NCI-H146 treated with DMSO at 0.1 percent for 48 hours (cell line): Measurements from ENCODE around the gene PPP1R13B.
"Not testable (repeated sequence)": the region's sequence is repeated elsewhere in the genome, so short reads cannot be mapped to it uniquely, and the experiment has no call there.

Experiments
- DNase-seq: peaks from one replicate; lab custom pipeline; 2025; ENCODE audit not compliant: unreplicated experiment; lab: John Stamatoyannopoulos, UW

The PPP1R13B gene

DNA sequence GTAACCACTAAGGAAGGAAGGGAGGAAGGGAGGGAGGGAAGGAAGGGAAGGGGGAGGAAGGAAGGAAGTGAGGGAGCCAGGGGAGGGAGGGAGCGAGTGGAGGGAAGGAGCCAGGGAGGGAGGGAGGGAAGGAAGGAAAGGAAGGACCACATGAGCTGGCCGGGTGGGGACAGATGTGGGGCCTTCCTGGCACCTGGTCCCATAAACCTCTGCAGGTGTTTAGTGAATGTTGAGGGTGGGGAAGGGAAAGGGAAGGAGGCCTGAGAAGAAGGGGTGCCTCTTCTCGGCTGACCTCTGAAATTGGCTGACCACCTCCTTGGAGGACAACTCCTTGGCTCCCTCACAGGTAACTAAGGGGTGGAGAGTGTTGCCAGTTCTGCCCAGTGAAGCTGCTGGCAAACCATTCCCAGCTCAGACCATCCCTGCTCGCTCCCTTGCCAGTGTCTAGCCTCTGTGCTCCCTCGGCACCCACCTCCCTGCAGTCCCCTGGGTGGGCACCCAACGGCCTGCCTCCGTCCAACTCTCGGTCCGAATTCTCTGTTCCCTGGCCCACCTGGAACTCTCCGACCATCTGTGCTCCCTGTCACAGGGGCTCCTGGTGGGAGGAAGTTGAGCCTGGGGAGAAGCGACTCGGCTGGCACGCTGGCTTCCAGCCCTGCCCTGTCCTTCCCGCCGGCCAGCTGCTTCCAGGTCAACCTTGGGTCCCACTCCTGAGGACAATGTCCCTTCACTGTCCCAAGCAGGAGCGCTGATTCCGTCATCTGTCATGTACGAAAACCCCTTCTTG lies 12.2 kb upstream of the PPP1R13B start:
- no peak for DNase-seq

DNA sequence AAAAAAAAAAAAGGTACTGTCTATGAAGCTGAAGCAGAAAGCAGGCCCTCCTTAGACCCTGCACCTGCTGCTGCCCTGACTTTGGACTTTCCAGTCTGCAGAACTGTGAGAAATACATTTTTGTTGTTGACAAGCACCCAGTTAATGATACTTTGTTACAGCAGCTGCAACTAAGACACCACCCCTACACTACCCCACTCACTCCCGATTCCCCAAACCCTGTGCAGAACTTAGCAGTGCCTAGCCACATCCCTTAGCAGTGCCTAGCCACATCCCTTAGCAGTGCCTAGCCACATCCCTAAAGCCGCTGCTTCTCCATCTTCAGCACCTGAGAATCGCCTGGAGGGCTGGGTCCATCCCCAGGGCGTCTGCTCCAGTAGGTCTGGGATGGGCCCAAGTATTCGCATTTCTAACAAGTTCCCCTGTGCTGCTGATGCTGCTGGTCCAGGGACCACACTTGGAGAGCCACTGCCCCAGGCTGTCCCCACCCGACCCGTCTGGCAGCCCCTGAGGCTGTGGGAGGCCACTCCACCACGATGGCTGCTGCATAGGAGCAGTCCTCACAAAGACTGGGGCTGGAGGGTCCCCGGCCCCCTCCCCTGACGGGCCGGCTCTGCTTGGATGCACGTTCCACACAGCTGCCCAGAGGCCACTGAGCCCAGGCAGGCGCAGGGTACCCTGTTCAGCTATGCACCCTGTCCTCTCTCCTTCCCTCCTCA lies 10.8 kb upstream of the PPP1R13B start:
- DNase-seq = no peak

DNA sequence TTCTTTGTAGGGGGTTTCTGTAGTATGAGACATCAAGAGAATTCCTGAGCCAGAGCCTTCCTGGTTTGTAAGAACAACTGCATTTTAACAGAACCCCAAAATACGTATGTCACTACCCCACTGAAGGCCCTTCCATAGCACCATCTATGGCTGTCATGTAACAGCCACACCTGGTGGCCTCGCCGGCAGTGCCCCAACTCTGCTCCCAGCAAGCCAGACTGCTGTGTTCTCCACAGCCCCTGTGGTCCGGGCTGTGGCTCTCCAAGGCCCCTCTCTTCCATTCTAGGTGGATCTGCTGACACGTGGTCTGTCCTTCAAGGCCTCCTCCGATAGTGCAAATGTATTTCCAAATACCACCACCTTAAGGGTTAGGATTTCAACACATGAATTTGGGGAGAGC lies 9.9 kb upstream of the PPP1R13B start:
- DNase-seq = no peak

DNA sequence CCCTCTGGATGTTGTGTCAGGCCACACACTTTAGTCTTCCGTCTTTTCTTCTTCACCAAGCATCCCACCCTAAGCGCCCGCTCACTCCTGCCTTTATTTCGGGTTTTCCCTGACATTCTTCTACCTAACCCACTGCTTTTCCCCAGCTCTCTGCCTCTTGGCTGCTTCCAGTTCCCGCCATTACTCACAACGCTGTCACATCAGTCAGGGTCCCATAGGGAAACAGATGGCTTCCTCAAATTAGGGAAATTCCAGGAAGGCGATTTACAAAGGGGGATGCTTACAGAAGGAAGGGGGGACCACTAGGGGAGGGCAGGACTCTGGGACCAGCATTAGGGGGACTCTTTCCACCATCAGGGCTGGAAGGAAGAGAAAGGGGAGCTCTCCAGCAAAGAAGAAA lies 9.2 kb upstream of the PPP1R13B start:
- no peak for DNase-seq

DNA sequence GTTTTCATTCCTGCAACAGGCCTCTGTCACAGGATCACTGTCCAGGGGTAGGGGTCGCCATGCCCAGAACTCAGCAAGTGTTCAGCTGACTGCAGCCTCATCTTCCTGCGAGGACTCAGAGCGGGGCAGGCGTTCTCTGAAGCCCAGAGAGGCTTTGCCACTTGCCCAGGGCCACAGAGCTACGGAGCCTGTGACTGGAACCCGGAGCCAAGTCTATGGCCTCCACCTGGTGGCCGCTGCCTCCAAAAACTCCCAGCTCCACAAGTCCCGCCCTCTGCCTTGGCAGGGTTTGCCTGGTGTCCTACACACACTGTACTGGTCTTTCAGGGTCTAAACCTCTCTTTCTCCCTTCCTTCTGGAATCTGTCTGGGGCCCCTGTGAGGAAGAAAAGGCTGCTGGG lies 8.7 kb upstream of the PPP1R13B start:
- DNase-seq = no peak

DNA sequence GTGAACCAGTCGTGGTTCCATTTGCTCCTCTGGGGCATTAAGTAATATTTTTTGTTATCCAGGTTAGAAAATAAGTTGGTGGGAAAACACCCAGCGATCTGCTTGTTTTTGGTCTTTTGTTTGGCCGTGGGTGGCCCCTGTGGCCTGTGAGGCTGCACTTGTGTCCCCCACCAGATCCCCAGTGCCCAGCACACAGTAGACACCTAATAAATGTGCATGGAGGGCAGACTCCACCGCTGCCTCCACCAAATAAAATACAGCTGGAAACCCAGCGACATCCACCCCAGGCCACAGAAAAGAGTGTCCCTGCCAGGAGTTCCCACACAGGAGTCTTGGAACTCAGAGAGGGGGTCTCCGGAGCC lies 8.3 kb upstream of the PPP1R13B start:
- DNase-seq = no peak

DNA sequence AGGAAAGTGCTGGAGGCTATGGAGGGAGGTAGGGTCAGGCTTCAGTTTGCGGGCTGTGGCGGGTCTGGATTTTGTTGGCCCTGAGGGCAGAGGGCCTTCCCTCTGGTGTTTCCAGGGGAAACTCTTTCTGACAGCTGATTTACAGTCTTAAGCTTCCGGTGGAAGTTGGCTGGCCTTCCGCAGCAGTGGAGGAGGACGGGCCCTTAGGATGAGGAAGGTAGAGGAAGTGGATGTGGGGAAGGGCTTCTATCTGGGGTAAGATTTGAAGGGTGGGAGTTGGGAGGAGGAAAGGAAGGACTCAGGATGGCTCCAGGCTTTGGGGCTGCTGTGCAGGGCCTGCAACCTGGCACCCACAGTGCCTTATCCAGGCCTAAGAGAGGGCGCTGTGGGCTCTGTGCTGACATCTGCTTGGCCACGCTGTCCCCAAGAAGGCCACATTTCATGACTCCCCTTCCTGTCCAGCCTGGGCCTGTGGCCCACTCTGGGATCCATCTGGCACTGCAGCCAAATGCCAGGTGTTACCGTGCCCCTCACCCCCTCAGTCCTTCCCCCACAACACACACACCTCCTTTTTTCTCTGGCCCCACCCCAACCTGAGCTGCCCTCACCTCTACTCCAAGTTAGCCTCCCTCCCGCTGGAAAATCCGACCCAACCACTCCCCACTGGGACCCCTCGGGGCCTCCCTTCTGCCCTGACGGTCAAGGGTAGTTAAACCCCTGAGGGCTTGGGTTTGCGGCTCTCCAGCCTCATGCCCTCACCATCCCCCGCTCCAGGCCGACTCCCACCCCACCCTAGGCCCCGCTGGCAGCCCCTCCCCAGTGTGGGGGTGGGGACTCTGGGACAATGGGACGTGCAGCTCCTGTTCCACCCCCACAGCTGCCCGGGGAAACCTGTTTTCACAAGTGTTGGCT lies 7.7 kb upstream of the PPP1R13B start:
- no peak for DNase-seq

DNA sequence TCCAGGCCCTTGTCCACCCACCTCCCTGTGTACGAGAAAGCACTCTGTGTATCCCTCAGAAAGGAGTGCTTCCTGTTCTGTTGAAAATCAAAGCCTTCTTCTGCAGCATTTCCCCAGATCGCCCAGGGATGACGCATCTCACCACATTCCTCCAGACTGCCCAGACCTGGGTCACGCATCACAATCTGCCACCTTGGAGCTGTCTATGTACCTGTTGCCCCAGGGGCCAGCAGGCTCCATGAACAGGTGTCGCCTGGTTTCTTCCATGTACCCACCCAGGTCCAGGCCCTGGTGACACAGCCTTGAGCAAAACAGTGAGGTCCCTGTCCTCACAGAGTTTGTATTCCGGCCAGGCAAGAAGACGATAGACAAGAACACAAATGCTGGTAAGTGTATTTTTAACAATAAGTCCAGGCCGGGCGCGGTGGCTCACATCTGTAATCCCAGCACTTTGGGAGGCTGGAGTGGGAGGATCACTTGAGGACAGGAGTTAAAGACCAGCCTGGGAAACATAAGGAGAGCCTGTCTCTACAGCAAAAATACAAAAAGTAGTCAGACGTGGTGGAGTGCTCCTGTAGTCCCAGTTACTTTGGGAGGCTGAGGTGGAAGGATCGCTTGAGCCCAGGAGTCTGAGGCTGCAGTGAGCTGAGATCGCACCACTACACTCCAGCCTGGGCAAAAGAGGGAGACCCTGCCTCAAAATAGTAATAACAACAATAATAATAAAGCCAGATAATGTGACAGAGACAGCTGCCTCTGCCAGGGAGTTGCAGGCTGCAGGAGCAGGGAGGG lies 6.8 kb upstream of the PPP1R13B start:
- no peak for DNase-seq

DNA sequence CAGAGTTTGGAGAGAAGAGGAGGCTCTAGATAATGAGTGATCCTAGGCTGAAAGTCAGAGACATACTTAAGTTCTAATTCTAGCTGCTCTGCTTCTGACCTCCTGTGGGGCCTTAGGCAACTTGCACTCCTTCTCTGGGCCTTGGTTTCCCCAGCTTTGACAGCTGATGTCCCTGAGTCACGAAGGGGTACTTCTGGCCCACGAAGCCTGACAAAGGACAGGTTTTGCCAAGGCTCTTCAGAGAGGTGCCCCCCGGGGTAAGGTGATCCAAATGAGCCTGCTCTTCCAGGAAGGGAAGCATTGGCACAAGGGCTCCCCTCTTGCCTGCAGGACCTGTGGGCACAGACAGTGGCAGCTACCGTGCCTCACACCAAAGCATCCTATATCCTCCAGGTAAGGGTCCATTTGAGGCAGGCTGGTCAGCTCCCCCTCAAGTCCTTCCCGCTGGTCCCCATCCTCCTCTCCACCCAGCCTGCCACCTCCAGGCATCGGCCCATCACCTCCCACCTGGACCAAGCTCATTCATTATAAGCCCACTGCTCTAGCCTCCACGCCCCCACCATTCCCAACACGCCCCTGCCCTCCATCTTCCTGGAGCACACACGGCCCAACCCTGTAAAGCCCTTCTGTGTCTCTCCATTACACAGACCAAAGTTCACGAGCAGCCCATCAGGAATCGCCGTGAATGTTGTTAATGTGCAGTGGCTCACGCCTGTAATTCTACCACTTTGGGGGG lies 1.9 kb upstream of the PPP1R13B start:
- DNase-seq = no peak

DNA sequence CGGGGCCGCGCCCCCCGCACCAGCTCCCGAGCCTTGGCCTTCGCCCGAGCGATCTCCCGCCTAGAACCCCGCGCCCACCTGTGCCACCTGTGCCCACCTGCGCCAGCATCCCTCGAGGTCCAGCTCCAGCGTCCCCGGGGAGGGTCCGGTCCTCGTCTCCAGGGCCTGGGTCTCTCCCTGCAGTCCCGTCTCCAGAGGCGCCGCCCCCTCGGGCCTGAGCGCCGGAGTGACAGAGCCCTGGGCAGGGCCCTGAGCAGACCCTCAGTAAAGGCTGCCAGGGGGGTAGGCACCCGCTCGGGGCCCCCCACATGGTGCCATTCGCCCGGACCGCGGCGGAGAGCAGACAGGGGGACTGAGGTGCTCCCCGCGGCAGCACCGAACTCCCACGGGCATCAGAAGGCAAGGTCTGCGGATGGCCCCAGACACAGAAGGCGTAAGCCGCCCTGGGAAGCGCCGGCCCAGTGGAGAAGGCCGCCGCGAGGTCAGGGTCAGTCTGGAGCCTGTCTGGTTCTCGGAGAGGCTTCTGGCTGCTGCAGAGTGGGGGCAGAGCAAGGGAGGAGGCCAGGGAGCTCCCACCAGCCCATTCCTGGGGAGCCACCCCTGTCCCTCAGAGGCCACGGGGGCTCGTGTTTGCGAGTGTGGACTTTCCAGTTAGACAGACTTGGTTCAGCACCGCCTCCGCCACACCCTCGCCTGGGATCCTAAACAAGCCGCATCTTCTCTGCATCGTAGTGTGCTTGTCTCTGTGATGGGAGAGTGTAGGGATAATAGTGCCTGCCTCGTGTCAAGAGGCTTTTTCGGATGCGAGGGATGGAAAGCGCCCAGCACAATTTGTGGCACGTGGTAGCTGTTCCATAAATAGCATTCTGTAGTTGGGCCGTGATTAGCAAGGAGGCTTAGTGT lies 1.1 kb upstream of the PPP1R13B start:
- DNase-seq = no peak

DNA sequence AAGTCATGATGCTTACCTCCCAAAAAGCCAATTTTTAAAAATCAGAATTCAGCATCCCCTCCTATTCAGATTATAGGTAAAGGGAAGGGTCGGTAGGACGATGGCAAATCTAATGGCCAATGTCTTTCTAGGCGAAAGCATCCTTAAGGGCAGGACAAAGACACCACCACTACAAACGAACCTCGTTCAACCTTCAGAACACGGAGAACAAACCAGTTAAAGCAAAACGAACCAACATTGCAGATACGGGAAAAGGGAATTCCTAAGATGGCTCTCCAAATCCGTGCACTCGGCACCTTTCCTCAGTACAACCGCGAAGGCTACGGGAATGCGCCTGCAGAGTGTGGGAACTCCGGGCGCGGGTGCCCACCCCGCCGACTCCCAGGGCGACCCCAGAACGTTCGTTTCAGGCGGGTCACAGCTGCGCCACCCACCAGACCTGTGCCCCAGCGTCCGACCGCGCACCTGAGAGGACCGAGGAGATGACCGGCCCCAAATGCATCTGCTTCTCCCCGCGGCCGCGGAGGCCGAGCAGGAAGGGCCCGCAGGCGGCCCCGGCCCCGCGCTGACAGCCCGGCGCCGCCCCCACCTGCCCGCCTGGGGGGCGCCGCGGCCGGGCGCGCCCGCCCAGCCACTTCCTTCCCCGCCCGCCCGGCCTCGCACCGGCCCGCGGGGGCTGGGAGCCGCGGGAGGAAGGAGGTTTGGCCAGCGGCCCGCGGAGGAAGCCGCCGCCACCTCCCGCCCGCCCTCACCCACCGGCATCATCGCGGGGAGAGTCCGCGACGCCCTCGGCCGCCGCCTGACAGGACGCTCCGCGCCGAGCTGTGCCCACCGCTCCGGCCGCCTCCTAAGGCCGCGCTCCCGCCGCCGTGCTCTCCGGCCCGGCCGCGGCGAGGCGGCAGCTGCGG lies 578 bp downstream of the PPP1R13B start:
- DNase-seq = peak; percentile 20

DNA sequence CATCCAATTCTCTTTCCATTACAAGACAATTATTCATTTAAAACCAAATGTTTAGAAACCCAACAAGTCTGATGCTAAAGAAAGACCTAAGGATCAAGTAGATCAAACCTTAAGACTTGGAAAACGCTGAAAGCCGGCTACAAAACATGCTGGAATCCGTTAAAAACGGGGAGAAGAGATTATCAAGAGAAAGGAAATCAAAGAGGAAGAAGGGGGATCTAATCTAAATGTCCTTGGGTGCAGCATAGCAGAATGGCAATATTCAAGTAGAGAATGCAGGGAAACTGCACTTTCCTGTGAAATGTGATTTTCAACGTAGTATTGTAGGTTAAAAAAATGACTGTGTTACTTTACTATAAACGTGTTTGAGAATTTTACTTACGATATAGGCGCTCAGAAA lies 1.3 kb downstream of the PPP1R13B start:
- no peak for DNase-seq

DNA sequence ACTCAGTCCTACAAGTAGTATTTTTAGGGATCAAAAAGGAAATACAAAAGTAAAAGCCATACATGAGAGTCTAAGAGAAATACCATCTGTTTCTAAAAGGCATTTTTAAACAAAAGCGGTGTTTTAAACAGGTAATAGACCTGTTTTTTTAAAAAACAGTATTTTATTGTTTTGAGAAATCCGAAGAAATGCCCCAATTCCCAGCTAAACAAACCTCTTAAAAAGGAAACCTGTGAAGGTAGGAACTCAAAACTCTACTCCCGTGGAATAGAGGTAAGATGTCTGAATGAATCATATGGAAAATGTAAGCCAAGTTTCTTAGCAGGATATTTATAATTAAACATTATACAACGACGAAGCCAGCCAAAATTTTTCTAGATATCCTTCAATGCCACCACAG lies 2.0 kb downstream of the PPP1R13B start:
- DNase-seq = no peak

DNA sequence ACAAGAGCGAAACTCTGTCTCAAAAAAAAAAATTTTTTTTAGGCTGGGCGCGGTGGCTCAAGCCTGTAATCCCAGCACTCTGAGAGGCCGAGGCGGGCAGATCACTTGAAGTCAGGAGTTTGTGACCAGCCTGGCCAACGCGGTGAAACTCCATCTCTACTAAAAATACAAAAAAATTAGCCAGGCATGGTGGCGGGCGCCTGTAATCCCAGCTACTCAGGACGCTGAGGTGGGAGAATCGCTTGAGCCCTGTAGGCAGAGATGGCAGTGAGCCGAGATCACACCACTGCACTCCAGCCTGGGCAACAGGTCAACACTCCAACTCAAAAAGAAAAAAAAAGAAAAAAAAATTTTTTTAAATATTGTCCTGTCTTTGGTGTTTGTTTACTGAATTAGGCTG lies 6.1 kb downstream of the PPP1R13B start:
- not testable (repeated sequence) for DNase-seq

DNA sequence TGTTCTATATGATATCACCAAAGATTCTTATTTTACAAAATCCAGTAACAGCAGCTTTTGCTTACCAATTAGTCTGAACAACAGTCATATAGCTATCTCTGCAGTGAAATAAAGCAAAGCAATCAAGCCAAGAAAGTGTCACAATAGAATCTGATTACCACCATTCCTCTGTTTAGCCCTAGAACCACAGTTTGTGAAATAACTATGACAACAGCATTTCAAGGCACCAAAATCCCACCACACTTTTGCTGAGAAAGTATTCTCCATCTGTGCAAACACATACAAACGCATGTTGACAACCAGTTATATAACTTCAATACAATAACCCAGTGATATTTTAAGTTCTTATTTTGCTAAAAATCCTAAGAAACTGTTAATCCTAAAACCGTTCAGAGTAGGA lies 7.4 kb downstream of the PPP1R13B start:
- DNase-seq = no peak

DNA sequence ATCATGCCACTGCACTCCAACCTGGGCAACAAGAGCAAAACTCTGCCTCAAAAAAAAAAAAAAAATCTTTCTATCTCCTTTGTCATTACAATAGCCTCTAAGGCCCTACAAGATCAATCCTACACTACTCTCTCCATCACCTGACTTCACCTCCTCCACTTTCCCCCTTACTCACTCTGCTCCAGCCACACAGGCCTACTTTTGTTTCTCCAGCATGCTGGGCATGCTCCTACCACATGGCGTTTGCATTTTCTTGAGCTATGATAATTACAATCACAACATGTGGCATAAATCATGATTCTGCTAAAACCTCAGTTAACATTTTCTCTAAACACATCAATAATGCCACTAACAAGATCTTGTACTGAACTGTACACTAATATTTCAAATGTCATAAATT lies 7.8 kb downstream of the PPP1R13B start:
- DNase-seq = no peak

DNA sequence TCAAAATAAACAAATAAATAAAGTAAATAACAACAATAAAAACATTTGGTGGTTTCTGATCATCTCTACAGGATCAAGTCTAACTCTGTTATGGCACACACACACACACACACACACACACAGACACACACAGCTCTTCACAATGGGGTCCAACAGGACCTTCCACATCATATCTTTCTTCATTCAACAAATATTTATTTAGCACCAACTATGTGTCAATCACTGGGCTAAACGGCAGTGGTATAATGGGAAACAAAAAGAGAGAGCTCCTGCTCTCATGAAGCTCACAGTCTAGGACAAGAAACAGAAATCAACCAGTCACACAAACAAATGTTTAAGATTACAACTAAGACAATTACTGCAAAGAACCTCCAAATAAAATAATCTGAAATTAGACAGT lies 9.3 kb downstream of the PPP1R13B start:
- no peak for DNase-seq
